ENCODE results near the gene MUL1. TPM values are rescaled to one million over a fixed set of nuclear protein-coding genes. Genes with fewer than 3 reads are reported as not detected.

MUL1 gene
- total RNA-seq, 2 experiments from 2014 or later, result 11.9 to 12.0 TPM

DNA sequence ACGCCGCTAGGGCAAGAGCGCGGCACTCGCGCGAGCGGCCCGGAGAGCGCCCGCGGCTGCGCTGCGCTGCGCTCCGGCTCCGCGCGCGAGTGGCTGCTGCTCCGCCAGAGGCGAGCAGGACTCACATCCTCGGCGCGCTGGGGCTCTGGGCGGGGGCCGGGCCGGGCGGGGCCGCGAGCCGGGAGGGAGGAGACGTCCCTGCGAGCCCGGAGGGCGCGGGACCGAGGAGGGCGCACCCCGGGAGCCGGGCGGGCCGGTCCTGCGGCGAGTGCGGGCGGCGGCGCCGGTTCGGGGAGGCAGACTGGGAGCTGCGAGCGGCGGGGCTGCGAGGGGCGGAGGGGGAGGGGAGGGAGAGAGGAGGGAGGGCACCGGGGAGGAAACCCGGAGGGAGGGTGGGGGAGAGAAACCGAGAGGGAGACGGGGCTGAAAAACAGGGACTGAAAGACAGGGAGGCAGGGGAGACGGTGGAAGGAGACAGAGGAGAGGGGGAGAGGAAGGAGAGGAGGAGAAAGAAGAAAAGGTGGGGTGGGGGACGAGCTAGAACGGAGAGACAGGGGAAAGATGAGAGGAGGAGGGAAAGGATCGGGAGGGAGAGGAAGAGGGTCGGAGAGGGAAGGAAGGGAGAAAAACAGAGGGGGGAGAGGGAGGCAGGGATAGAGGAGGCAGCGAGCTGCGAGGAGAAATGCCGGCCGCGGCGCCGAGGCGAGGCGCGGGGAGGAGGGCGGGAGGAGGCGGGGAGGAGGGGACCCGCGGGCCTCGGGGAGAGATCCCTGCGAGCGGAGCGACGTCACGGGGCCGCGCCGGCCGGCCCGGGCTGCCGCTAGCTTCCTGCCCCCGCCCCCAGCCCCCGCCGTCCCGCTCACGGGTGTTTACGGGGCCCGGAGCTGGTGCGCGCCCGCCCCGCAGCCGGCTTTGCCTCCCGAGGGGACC lies 22.2 kb downstream of the MUL1 start, which contains the start of gene CAMK2N1:
Gene CAMK2N1 (minus strand): TSS at position 684 of the 930 bp plus-strand sequence. CDS start 831 bp downstream, outside the sequence.
- no peaks in the 10 kb centered on the region for H3K9me3 Mint-ChIP-seq
- H3K27me3 Mint-ChIP-seq, result peaks cover 58% of the 10 kb centered on the region
- CTCF ChIA-PET, result interaction anchor here (1.6 to 3.0 kb wide), 2 partner anchors 9 to 10 kb away, joined by 3 to 19 read pairs; no protein-coding TSS in a partner anchor
- POLR2A ChIA-PET, result interaction anchor here (0.8 kb wide), 1 partner anchor 20 kb away, joined by 3 read pairs; no protein-coding TSS in a partner anchor
- intact Hi-C loops (cut with micrococcal nuclease), result no loop called here
- peaks cover 12% of the 10 kb centered on the region for H3K4me1 Mint-ChIP-seq (ENCODE audit: low read depth)
- H3K36me3 Mint-ChIP-seq (ENCODE audit: low read depth), result no peaks in the 10 kb centered on the region
- peak; percentile 68 for DNase-seq
- TF ChIP-seq, protein P1, sequence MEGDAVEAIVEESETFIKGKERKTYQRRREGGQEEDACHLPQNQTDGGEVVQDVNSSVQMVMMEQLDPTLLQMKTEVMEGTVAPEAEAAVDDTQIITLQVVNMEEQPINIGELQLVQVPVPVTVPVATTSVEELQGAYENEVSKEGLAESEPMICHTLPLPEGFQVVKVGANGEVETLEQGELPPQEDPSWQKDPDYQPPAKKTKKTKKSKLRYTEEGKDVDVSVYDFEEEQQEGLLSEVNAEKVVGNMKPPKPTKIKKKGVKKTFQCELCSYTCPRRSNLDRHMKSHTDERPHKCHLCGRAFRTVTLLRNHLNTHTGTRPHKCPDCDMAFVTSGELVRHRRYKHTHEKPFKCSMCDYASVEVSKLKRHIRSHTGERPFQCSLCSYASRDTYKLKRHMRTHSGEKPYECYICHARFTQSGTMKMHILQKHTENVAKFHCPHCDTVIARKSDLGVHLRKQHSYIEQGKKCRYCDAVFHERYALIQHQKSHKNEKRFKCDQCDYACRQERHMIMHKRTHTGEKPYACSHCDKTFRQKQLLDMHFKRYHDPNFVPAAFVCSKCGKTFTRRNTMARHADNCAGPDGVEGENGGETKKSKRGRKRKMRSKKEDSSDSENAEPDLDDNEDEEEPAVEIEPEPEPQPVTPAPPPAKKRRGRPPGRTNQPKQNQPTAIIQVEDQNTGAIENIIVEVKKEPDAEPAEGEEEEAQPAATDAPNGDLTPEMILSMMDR (IDR thresholded peaks at IDR 0.05), result no peak
- peak within 1 kb of the TSS; percentile 75 for H3K4me3 Mint-ChIP-seq
- ATAC-seq, result peak; percentile 72
- no peak within 1 kb of the TSS for H3K27ac Mint-ChIP-seq

DNA sequence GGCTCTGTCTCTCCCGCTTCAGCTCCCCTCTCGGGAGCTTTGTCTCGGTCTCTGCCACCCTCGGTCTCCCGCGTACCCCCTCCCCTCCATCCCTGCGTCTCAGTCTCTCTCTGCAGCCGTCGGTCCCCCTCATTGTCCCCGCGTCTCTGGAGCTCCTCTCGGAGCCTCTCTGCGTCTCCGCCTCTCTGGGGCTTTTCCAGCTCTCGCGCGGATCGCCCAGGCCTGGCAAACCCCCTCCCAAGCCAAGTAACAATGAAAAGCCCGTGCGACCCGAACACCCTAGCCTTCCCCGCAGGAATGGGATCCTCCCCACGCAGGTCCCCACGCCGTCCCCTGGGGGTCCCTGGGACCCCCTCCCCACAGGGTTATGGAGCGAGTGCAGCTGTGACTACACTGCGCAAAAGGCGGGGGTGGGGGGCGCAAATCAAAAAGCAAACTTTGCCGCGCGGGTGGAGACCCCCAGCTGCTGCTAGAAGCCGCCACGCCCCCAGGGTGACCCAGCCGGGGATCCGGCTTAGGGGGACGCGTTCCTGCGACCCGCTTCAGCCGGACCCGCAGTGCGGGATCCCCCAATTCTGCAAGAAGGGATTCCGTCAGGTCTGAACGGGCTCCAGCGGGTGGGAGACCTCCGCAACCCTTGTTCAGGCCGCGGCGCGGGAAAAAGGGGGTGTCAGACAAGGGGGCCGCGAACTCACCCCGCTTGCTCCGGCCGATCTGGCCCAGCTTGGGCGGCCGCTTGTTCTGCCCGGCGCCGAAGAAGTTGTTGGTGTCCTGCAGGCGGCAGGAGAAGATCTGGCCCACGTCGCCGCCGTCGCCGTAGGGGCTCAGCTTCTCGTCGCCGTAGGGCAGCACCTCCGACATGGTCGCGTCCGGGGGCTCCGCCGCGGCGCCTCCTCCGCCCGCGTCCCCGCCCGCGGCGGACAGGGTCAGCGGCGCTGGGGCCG lies 23.2 kb downstream of the MUL1 start:
- Mint-ChIP-seq H3K27me3 (peaks cover 62% of the 10 kb centered on the region), H3K4me1 (ENCODE audit: low read depth) (peaks cover 12% of the 10 kb centered on the region), H3K4me3 (peak overlapping the region; percentile 62), H3K9me3 (no peaks in the 10 kb centered on the region), H3K36me3 (ENCODE audit: low read depth) (no peaks in the 10 kb centered on the region), H3K27ac (no peak overlapping the region)
- ATAC-seq, result peak; percentile 6
- intact Hi-C loops (cut with micrococcal nuclease), result no loop called here
- TF ChIP-seq, protein P1 (IDR thresholded peaks at IDR 0.05), result no peak
- ChIA-PET POLR2A (no interaction called here), CTCF (interaction anchor here (1.1 to 3.0 kb wide), 5 partner anchors 8 to 272 kb away, joined by 3 to 19 read pairs (median 6); partner anchors contain the start of gene PINK1)
- no peak for DNase-seq

GRCh38 chr1:20483833-20484518 lies 24.0 kb downstream of the MUL1 start:
- POLR2A ChIA-PET, result no interaction called here
- intact Hi-C loops (cut with micrococcal nuclease), result no loop called here

DNA sequence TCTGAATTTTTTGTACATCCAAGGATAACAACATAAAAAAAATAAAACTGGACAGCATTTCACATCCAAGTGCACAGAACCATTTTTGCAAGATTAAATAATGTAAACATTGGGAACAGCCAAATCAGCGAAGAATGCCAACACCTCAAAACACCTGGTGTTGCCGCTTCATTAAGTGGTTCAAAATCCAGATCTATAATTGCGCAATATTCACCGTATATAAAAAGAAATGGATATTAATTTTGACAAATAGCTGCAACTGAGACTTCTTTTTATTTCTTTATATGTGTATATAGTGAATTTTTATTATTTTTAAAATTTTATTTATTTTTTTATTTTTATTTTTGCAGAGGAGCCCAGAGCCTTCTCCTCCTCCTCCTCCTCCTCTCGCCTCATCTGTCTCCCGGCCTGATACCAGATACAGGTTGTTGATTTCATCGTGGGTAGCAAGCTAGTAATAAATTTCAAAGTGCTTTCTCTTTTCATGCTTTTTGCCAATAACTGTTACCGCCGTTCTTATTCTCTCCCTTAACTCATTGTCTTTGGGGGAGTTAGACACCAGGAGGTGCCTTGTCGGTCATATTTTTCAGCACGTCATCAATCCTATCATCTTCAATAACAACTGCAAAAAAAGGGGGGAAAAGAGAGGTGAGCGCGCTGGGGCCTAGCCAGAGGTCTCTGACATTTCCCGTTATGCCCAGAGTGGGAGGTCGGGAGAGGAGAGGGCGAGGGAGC lies 24.7 kb downstream of the MUL1 start:
- H3K27ac Mint-ChIP-seq, result no peak overlapping the region
- POLR2A ChIA-PET, result no interaction called here
- DNase-seq (no peak), ATAC-seq (no peak)
- intact Hi-C loops (cut with micrococcal nuclease), result no loop called here
- H3K9me3 Mint-ChIP-seq, result no peaks in the 10 kb centered on the region
- H3K4me3 Mint-ChIP-seq, result no peak overlapping the region
- CTCF ChIA-PET, result interaction anchor here (0.8 to 3.0 kb wide), 3 partner anchors 11 to 278 kb away, joined by 3 to 19 read pairs (median 6); partner anchors contain the start of gene PINK1
- peaks cover 59% of the 10 kb centered on the region for H3K27me3 Mint-ChIP-seq
- TF ChIP-seq, protein P1 (IDR thresholded peaks at IDR 0.05), result no peak
- H3K36me3 Mint-ChIP-seq (ENCODE audit: low read depth), result no peaks in the 10 kb centered on the region
- peaks cover 12% of the 10 kb centered on the region for H3K4me1 Mint-ChIP-seq (ENCODE audit: low read depth)

More at GRCh38 chr1:20483833-20484518, 24.0 kb downstream of the MUL1 start:
- ATAC-seq (no peak), DNase-seq (no peak)
- Mint-ChIP-seq H3K27ac (no peak overlapping the region), H3K9me3 (no peaks in the 10 kb centered on the region), H3K4me1 (ENCODE audit: low read depth) (peaks cover 12% of the 10 kb centered on the region), H3K27me3 (peaks cover 60% of the 10 kb centered on the region), H3K4me3 (peak overlapping the region; percentile 62), H3K36me3 (ENCODE audit: low read depth) (no peaks in the 10 kb centered on the region)
- CTCF ChIA-PET, result interaction anchor here (0.8 to 3.0 kb wide), 6 partner anchors 8 to 278 kb away, joined by 3 to 19 read pairs (median 4); partner anchors contain the start of gene PINK1
- TF ChIP-seq, protein P1 (IDR thresholded peaks at IDR 0.05), result no peak
